IMR-90 (cell line): Measurements from ENCODE around the gene CLDN24. TPM values are rescaled to one million over a fixed set of nuclear protein-coding genes. Genes with fewer than 3 reads are reported as not detected.
A peak's percentile ranks its signal among the peaks of the same experiment; 100 is the strongest.

ENCODE experiments used
- ATAC-seq: fragments of 200-7000 bp; cut with Tn5 transposase; 2 replicates; pipeline ENCODE4 v1.9.1; 2020; ENCODE audit warnings: low read depth, mild to moderate bottlenecking, moderate library complexity
- BruUV-seq: library from RNA; stranded (reverse); fragments of 400-500 nt; replicated peaks from 2 replicates; lab custom pipeline; 2021; lab: Mats Ljungman, UMichigan
- CTCF ChIA-PET: fragments of 300-600 bp; formaldehyde crosslinking; extraction: SDS; loops from one replicate; lab custom pipeline; 2021; ENCODE audit warnings: antibody characterized with exemption; lab: Yijun Ruan, JAX
- POLR2A ChIA-PET: fragments of 300-600 bp; sonication (Branson Sonifier 250); formaldehyde crosslinking; loops from one replicate; lab custom pipeline; 2022; ENCODE audit warnings: antibody characterized with exemption; ENCODE audit not compliant: unreplicated experiment; lab: Charles Lee
- DNase-seq: peaks from one replicate; pipeline ENCODE4 v3.0.0; 2013
- H2AFZ ChIP-seq: replicated peaks from 2 replicates; pipeline ENCODE3; 2013; ENCODE audit warnings: low read length, mild to moderate bottlenecking; ENCODE audit not compliant: poor library complexity
- H2AK5ac ChIP-seq: 2 replicates; pipeline ENCODE4 v1.6.1; 2013; ENCODE audit warnings: low read depth, low read length, inconsistent platforms
- H2AK9ac ChIP-seq: replicated peaks from 2 replicates; pipeline ENCODE3; 2013; ENCODE audit warnings: mild to moderate bottlenecking, low read depth, low read length, moderate library complexity; ENCODE audit not compliant: poor library complexity
- H2BK120ac ChIP-seq: 2 replicates; pipeline ENCODE4 v1.6.1; 2013; ENCODE audit warnings: low read depth, low read length, inconsistent platforms
- H2BK15ac ChIP-seq: 3 replicates; pipeline ENCODE4 v1.6.1; 2013; ENCODE audit warnings: low read depth, low read length, inconsistent platforms
- H2BK20ac ChIP-seq: 2 replicates; pipeline ENCODE4 v1.6.1; 2013; ENCODE audit warnings: low read depth, mild to moderate bottlenecking, inconsistent platforms, low read length, moderate library complexity
- H2BK5ac ChIP-seq: 2 replicates; pipeline ENCODE4 v1.6.1; 2013; ENCODE audit warnings: mild to moderate bottlenecking, low read depth, low read length, inconsistent platforms; ENCODE audit not compliant: poor library complexity, severe bottlenecking
- H3K14ac ChIP-seq: replicated peaks from 2 replicates; pipeline ENCODE4 v1.6.1; 2013; ENCODE audit warnings: low read depth, low read length, inconsistent platforms
- H3K18ac ChIP-seq: 2 replicates; pipeline ENCODE4 v1.6.1; 2013; ENCODE audit warnings: low read depth, low read length, control low read depth
- H3K23ac ChIP-seq: 2 replicates; pipeline ENCODE4 v1.6.1; 2013; ENCODE audit warnings: low read depth, low read length, inconsistent platforms
- H3K27ac ChIP-seq: 2 replicates; pipeline ENCODE4 v1.5.1; 2013; ENCODE audit warnings: mild to moderate bottlenecking, control low read depth, low read length; ENCODE audit not compliant: insufficient read depth
- H3K27me3 ChIP-seq: 2 replicates; pipeline ENCODE4 v1.6.1; 2013; ENCODE audit warnings: low read length; ENCODE audit not compliant: control insufficient read depth, insufficient read depth
- H3K36me3 ChIP-seq: 2 replicates; pipeline ENCODE4 v1.6.1; 2013; ENCODE audit warnings: low read length, mixed read lengths; ENCODE audit not compliant: control insufficient read depth, insufficient read depth
- H3K4ac ChIP-seq: 2 replicates; pipeline ENCODE4 v1.6.1; 2013; ENCODE audit warnings: low read depth, low read length, inconsistent platforms
- H3K4me1 ChIP-seq: 2 replicates; pipeline ENCODE4 v1.6.1; 2013; ENCODE audit warnings: low read length, mixed read lengths; ENCODE audit not compliant: control insufficient read depth, insufficient read depth
- H3K4me2 ChIP-seq: 2 replicates; pipeline ENCODE4 v1.6.1; 2013; ENCODE audit warnings: low read depth, mild to moderate bottlenecking, control low read depth, low read length, moderate library complexity
- H3K4me3 ChIP-seq: 2 replicates; pipeline ENCODE4 v1.5.1; 2013; ENCODE audit warnings: low read depth, mild to moderate bottlenecking, control low read depth, low read length, moderate library complexity; ENCODE audit not compliant: insufficient read depth
- H3K56ac ChIP-seq: 2 replicates; pipeline ENCODE4 v1.6.1; 2013; ENCODE audit warnings: low read length, inconsistent platforms; ENCODE audit not compliant: insufficient read depth; ENCODE audit errors: extremely low read depth
- H3K79me1 ChIP-seq, 2 experiments: 2 replicates each; pipeline ENCODE4 v1.6.1; 2013; ENCODE audit warnings: low read length in 2 of 2, inconsistent platforms in 1 of 2, low read depth in 1 of 2
- H3K9ac ChIP-seq: 2 replicates; pipeline ENCODE4 v1.6.1; 2013; ENCODE audit warnings: low read depth, low read length, control low read depth
- H3K9me1 ChIP-seq: 2 replicates; pipeline ENCODE4 v1.6.1; 2013; ENCODE audit warnings: low read length, inconsistent platforms; ENCODE audit not compliant: insufficient read depth
- H3K9me3 ChIP-seq: 2 replicates; pipeline ENCODE4 v1.6.1; 2013; ENCODE audit warnings: low read length; ENCODE audit not compliant: control insufficient read depth, insufficient read depth
- H4K20me1 ChIP-seq: 2 replicates; pipeline ENCODE4 v1.6.1; 2013; ENCODE audit warnings: low read length, inconsistent platforms; ENCODE audit not compliant: insufficient read depth
- H4K5ac ChIP-seq: 2 replicates; pipeline ENCODE4 v1.6.1; 2013; ENCODE audit warnings: mild to moderate bottlenecking, low read depth, low read length, control low read depth
- H4K8ac ChIP-seq, 2 experiments: 2 replicates each; pipeline ENCODE4 v1.6.1; 2013; ENCODE audit warnings: low read depth in 2 of 2, low read length in 2 of 2, control low read depth in 1 of 2, inconsistent platforms in 1 of 2
- H4K91ac ChIP-seq: 2 replicates; pipeline ENCODE4 v1.6.1; 2013; ENCODE audit warnings: low read depth, low read length, inconsistent platforms; ENCODE audit not compliant: insufficient read depth
- ELK1 ChIP-seq: fragments of 150-350 bp; IDR thresholded peaks from 2 replicates; pipeline ENCODE4 v1.6.1; 2016; ENCODE audit warnings: low read depth, mild to moderate bottlenecking, low read length, moderate library complexity, borderline replicate concordance
- MAFK ChIP-seq: IDR thresholded peaks from 2 replicates; pipeline ENCODE4 v1.6.1; 2012; ENCODE audit warnings: low read depth, low read length, improper control_type of control experiment
- NFE2L2 ChIP-seq: fragments of 150-350 bp; IDR thresholded peaks from 2 replicates; pipeline ENCODE4 v1.6.1; 2016; ENCODE audit warnings: low read depth, mild to moderate bottlenecking, low read length
- RFX5 ChIP-seq: IDR thresholded peaks from 2 replicates; pipeline ENCODE4 v1.8.0; 2012; ENCODE audit warnings: low read depth, mild to moderate bottlenecking, low read length, moderate library complexity
- USF2 ChIP-seq: fragments of 150-350 bp; IDR thresholded peaks from 2 replicates; pipeline ENCODE4 v1.6.1; 2017; ENCODE audit warnings: mild to moderate bottlenecking, antibody characterized with exemption, low read length, low read depth
- WGBS, 2 experiments: methylation state at CpG; one replicate each; pipeline versions ENCODE4 v1.1.5 to v1.1.7; 2013; ENCODE audit warnings: missing lambda C conversion rate in 2 of 2; ENCODE audit not compliant: insufficient read length in 1 of 2; ENCODE audit errors: extremely low coverage in 2 of 2; 5-methylcytosine and 5-hydroxymethylcytosine counted together
- dilution Hi-C: fragments of 300-500 bp; cut with HindIII; formaldehyde crosslinking; loops from one replicate; pipeline ENCODE4 v1.14.3; 2018; ENCODE audit warnings: low sequenced_read_pairs; ENCODE audit not compliant: unreplicated experiment
- in situ Hi-C: fragments of 300-500 bp; cut with MboI; formaldehyde crosslinking; loops from 3 replicates; pipeline ENCODE4 v1.14.3; 2019; ENCODE audit warnings: low sequenced_read_pairs, inconsistent platforms, mixed read lengths
- intact Hi-C: fragments of 100-400 bp; cut with micrococcal nuclease; formaldehyde crosslinking; loops from 2 replicates; pipeline ENCODE4 v1.10.0; 2022
- polyA plus RNA-seq, 3 experiments: library from polyadenylated mRNA; depleted of rRNA; stranded (reverse); fragments of >200 nt; gene quantifications; 2 replicates each; pipeline ENCODE4 v1.2.3, GENCODE V29; 2012; ENCODE audit warnings: low replicate concordance in 1 of 3
- total RNA-seq: library from RNA; depleted of rRNA; stranded (reverse); fragments of >200 nt; gene quantifications from 2 replicates; pipeline ENCODE4 v1.2.3, GENCODE V29; 2012

Gene CLDN24
- total and polyA plus RNA-seq, 2 of the 4 experiments (the other 2 are of a cell fraction), result not detected

- TF ChIP-seq USF2, result no peak
Observed at GRCh38 chr4:183286590-183287308, 35.5 kb downstream of the CLDN24 start (continued).

- dilution Hi-C loops (no loop called here), in situ Hi-C loops (no loop called here), intact Hi-C loops (loop anchor here (1.0 kb wide), 2 partner anchors 22 to 112 kb away; no protein-coding TSS in a partner anchor)
- peak overlapping the region; percentile 61 for H3K4ac ChIP-seq
- H2AFZ ChIP-seq, result no peak overlapping the region
- ATAC-seq (no peak), DNase-seq (no peak)
- peaks cover 13% of the 10 kb centered on the region for H3K4me1 ChIP-seq
- H2BK120ac ChIP-seq, result peak overlapping the region; percentile 27; the same call in 1 of the 2 replicates
- peak overlapping the region; percentile 52; the same call in 1 of the 2 replicates for H3K14ac ChIP-seq
- H3K36me3 ChIP-seq, result peaks cover 45% of the 10 kb centered on the region
- no peak overlapping the region for H2BK15ac ChIP-seq
- H3K27me3 ChIP-seq, result no peaks in the 10 kb centered on the region
- H3K4me2 ChIP-seq, result no peak overlapping the region
- H3K9ac ChIP-seq, result no peak overlapping the region
- H3K4me3 ChIP-seq, result no peak overlapping the region
- peaks cover 24% of the 10 kb centered on the region for H3K9me1 ChIP-seq
- H3K23ac ChIP-seq, result peak overlapping the region; percentile 23; the same call in 1 of the 2 replicates
- peak overlapping the region; percentile 17 for H2AK9ac ChIP-seq
- H2BK5ac ChIP-seq, result peak overlapping the region; percentile 24
- peak overlapping the region; percentile 47; the same call in 1 of the 2 replicates for H4K91ac ChIP-seq
- H3K9me3 ChIP-seq, result no peaks in the 10 kb centered on the region
- no peak overlapping the region; the same call in 1 of the 2 replicates for H4K5ac ChIP-seq
- no peak overlapping the region for H3K27ac ChIP-seq
- peak overlapping the region in 1 of 2 experiments; percentile 47; a peak in 1 of 4 replicates for H4K8ac ChIP-seq
- no peak overlapping the region for H3K56ac ChIP-seq
- H2BK20ac ChIP-seq, result peak overlapping the region; percentile 62; the same call in 1 of the 2 replicates
- H4K20me1 ChIP-seq, result peaks cover 4% of the 10 kb centered on the region; the same call in 1 of the 2 replicates
- no peak for TF ChIP-seq ELK1
- TF ChIP-seq NFE2L2, result no peak
- TF ChIP-seq RFX5, result no peak
- no peak for TF ChIP-seq MAFK
- peak overlapping the region; percentile 17; the same call in 1 of the 2 replicates for H2AK5ac ChIP-seq
- H3K79me1 ChIP-seq, result peaks cover 0 to 19% of the 10 kb centered on the region in 2 experiments; a peak in 2 of 4 replicates
- ChIA-PET CTCF (no interaction called here), POLR2A (no interaction called here)
- BruUV-seq, result no TSS peak
- no peak overlapping the region for H3K18ac ChIP-seq
- 92% methylated on average over 6 of the region's 7 CpGs; no CpG with 5 or more reads in 1 of the 2 experiments for whole genome bisulfite sequencing, 2 experiments
Observed at GRCh38 chr4:183285886-183286285, 36.3 kb downstream of the CLDN24 start.
